WTC11 (cell line): ENCODE measurements around the gene ENTPD1. TPM values are rescaled to one million over a fixed set of nuclear protein-coding genes. Genes with fewer than 3 reads are reported as not detected.

Experiments
- ATAC-seq: fragments of 200-7000 bp; cut with Tn5 transposase; 2 replicates; pipeline ENCODE4 v1.10.0; 2021; ENCODE audit warnings: mild to moderate bottlenecking, moderate library complexity
- CTCF ChIA-PET: fragments of 300-600 bp; sonication (Branson Sonifier 250); formaldehyde crosslinking; loops from one replicate; lab custom pipeline; 2021; ENCODE audit warnings: antibody characterized with exemption; lab: Charles Lee
- POLR2A ChIA-PET: fragments of 350-600 bp; sonication (Branson Sonifier 250); formaldehyde crosslinking; loops from one replicate; lab custom pipeline; 2021; ENCODE audit warnings: antibody characterized with exemption; lab: Charles Lee
- DNase-seq: peaks from one replicate; pipeline ENCODE4 v3.0.0; 2021; ENCODE audit warnings: low spot score
- H3K27ac Mint-ChIP-seq: 2 replicates; pipeline ENCODE4 v1.8.0; 2021; ENCODE audit warnings: mixed read lengths
- H3K27me3 Mint-ChIP-seq: 2 replicates; pipeline ENCODE4 v1.8.0; 2021; ENCODE audit warnings: low read depth, mild to moderate bottlenecking, moderate library complexity, mixed read lengths
- H3K36me3 Mint-ChIP-seq: 2 replicates; pipeline ENCODE4 v1.8.0; 2021; ENCODE audit warnings: mixed read lengths
- H3K4me1 Mint-ChIP-seq: 2 replicates; pipeline ENCODE4 v1.8.0; 2022; ENCODE audit warnings: mixed read lengths
- H3K4me3 Mint-ChIP-seq: 2 replicates; pipeline ENCODE4 v1.8.0; 2021; ENCODE audit warnings: mild to moderate bottlenecking, moderate library complexity, mixed read lengths
- H3K9me3 Mint-ChIP-seq: 2 replicates; pipeline ENCODE4 v1.8.0; 2021; ENCODE audit warnings: mixed read lengths
- AR ChIP-seq: fragments of 250-450 bp; sonication (Bioruptor Pico); IDR thresholded peaks from 2 replicates; pipeline ENCODE4 v1.9.0; 2021; ENCODE audit warnings: mild to moderate bottlenecking
- ETV6 ChIP-seq: sonication (generic); formaldehyde crosslinking; IDR thresholded peaks from 2 replicates; pipeline ENCODE4 v1.8.1; 2022; ENCODE audit warnings: mild to moderate bottlenecking, missing genetic modification reagents
- FOXP1 ChIP-seq: sonication (generic); formaldehyde crosslinking; IDR thresholded peaks from 2 replicates; pipeline ENCODE4 v1.8.0; 2022; ENCODE audit warnings: missing genetic modification reagents, mild to moderate bottlenecking, moderate library complexity, borderline replicate concordance
- FOXP4 ChIP-seq: sonication (generic); formaldehyde crosslinking; IDR thresholded peaks from 2 replicates; pipeline ENCODE4 v1.8.0; 2022; ENCODE audit warnings: mild to moderate bottlenecking, missing genetic modification reagents
- GTF2I ChIP-seq: fragments of 250-450 bp; sonication (Bioruptor Pico); conservative IDR thresholded peaks from 2 replicates; pipeline ENCODE4 v1.4.0; 2021; ENCODE audit warnings: mild to moderate bottlenecking
- KAT7 ChIP-seq: sonication (generic); formaldehyde crosslinking; IDR thresholded peaks from 2 replicates; pipeline ENCODE4 v1.8.1; 2023; ENCODE audit warnings: missing genetic modification reagents, mild to moderate bottlenecking, borderline replicate concordance
- NFYB ChIP-seq: sonication (generic); formaldehyde crosslinking; conservative IDR thresholded peaks from 2 replicates; pipeline ENCODE4 v1.8.0; 2022; ENCODE audit warnings: low read depth, missing genetic modification reagents
- NR1H2 ChIP-seq: sonication (generic); formaldehyde crosslinking; IDR thresholded peaks from 2 replicates; pipeline ENCODE4 v1.9.0; 2021; ENCODE audit warnings: mild to moderate bottlenecking, moderate library complexity, missing genetic modification reagents
- RORB ChIP-seq: fragments of 250-450 bp; sonication (Bioruptor Pico); IDR thresholded peaks from 2 replicates; pipeline ENCODE4 v1.9.0; 2021; ENCODE audit warnings: mild to moderate bottlenecking
- SMAD3 ChIP-seq: sonication (generic); formaldehyde crosslinking; IDR thresholded peaks from 2 replicates; pipeline ENCODE4 v1.8.0; 2022; ENCODE audit warnings: missing genetic modification reagents, mild to moderate bottlenecking, borderline replicate concordance
- TEAD1 ChIP-seq: sonication (generic); formaldehyde crosslinking; IDR thresholded peaks from 2 replicates; pipeline ENCODE4 v1.8.0; 2022; ENCODE audit warnings: mild to moderate bottlenecking, missing genetic modification reagents
- TP53 ChIP-seq: sonication (generic); formaldehyde crosslinking; IDR thresholded peaks from 2 replicates; pipeline ENCODE4 v1.8.1; 2023; ENCODE audit warnings: mild to moderate bottlenecking, missing genetic modification reagents
- ZBTB21 ChIP-seq: sonication (generic); formaldehyde crosslinking; IDR thresholded peaks from 2 replicates; pipeline ENCODE4 v1.8.1; 2023; ENCODE audit warnings: mild to moderate bottlenecking, missing genetic modification reagents, borderline replicate concordance
- ZMAT4 ChIP-seq: fragments of 250-450 bp; sonication (Bioruptor Pico); IDR thresholded peaks from 2 replicates; pipeline ENCODE4 v1.9.0; 2021; ENCODE audit warnings: mild to moderate bottlenecking
- ZNF138 ChIP-seq: sonication (generic); formaldehyde crosslinking; conservative IDR thresholded peaks from 2 replicates; pipeline ENCODE4 v1.8.1; 2022; ENCODE audit warnings: mild to moderate bottlenecking, moderate library complexity, missing genetic modification reagents
- ZNF263 ChIP-seq: sonication (generic); formaldehyde crosslinking; IDR thresholded peaks from 2 replicates; pipeline ENCODE4 v1.8.1; 2022; ENCODE audit warnings: low read depth, mild to moderate bottlenecking, moderate library complexity, missing genetic modification reagents
- ZNF671 ChIP-seq: fragments of 250-450 bp; sonication (Bioruptor Pico); IDR thresholded peaks from 2 replicates; pipeline ENCODE4 v1.8.0; 2021; ENCODE audit warnings: mild to moderate bottlenecking
- total RNA-seq: library from RNA; stranded (reverse); gene quantifications from 3 replicates; pipeline ENCODE4 v1.2.3, GENCODE V29; 2021
- TF ChIP-seq, protein P1 (sequence below): sonication (generic); formaldehyde crosslinking; IDR thresholded peaks from 2 replicates; pipeline ENCODE4 v1.8.1; 2023; ENCODE audit warnings: mild to moderate bottlenecking, moderate library complexity, missing genetic modification reagents
- TF ChIP-seq, protein P2 (sequence below): sonication (generic); formaldehyde crosslinking; IDR thresholded peaks from 2 replicates; pipeline ENCODE4 v1.8.1; 2023; ENCODE audit warnings: mild to moderate bottlenecking, missing genetic modification reagents
- TF ChIP-seq, protein P3 (sequence below): sonication (generic); formaldehyde crosslinking; IDR thresholded peaks from 2 replicates; pipeline ENCODE4 v1.8.1; 2023; ENCODE audit warnings: mild to moderate bottlenecking, missing genetic modification reagents, moderate library complexity
- TF ChIP-seq, protein P4 (sequence below): sonication (generic); formaldehyde crosslinking; IDR thresholded peaks from 2 replicates; pipeline ENCODE4 v1.8.0; 2023; ENCODE audit warnings: missing genetic modification reagents
- TF ChIP-seq, protein P5 (sequence below): sonication (generic); formaldehyde crosslinking; IDR thresholded peaks from 2 replicates; pipeline ENCODE4 v1.8.1; 2022; ENCODE audit warnings: low read depth, missing genetic modification reagents, borderline replicate concordance

ENTPD1 gene
- total RNA-seq, 1 experiment from 2014 or later = 2.3 TPM

- Mint-ChIP-seq H3K36me3 (peaks cover 32% of the 10 kb centered on the region), H3K9me3 (peaks cover 53% of the 10 kb centered on the region), H3K4me1 (no peaks in the 10 kb centered on the region), H3K27ac (no peak overlapping the region), H3K4me3 (no peak overlapping the region), H3K27me3 (peaks cover 29% of the 10 kb centered on the region)
- CTCF ChIA-PET = no interaction called here
- POLR2A ChIA-PET = no interaction called here
- TF ChIP-seq NFYB (no peak), ZMAT4 (CRISPR knock-in tag) (no peak), RORB (no peak), TP53 (no peak), GTF2I (CRISPR knock-in tag) (no peak), FOXP1 (CRISPR knock-in tag) (no peak), NR1H2 (no peak), SMAD3 (no peak), ZNF138 (CRISPR knock-in tag) (no peak), ZNF263 (CRISPR knock-in tag) (no peak), ZNF671 (CRISPR knock-in tag) (no peak)
- TF ChIP-seq, protein P1, sequence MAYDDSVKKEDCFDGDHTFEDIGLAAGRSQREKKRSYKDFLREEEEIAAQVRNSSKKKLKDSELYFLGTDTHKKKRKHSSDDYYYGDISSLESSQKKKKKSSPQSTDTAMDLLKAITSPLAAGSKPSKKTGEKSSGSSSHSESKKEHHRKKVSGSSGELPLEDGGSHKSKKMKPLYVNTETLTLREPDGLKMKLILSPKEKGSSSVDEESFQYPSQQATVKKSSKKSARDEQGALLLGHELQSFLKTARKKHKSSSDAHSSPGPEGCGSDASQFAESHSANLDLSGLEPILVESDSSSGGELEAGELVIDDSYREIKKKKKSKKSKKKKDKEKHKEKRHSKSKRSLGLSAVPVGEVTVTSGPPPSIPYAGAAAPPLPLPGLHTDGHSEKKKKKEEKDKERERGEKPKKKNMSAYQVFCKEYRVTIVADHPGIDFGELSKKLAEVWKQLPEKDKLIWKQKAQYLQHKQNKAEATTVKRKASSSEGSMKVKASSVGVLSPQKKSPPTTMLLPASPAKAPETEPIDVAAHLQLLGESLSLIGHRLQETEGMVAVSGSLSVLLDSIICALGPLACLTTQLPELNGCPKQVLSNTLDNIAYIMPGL (CRISPR knock-in tag) = no peak
- TF ChIP-seq, protein P2, sequence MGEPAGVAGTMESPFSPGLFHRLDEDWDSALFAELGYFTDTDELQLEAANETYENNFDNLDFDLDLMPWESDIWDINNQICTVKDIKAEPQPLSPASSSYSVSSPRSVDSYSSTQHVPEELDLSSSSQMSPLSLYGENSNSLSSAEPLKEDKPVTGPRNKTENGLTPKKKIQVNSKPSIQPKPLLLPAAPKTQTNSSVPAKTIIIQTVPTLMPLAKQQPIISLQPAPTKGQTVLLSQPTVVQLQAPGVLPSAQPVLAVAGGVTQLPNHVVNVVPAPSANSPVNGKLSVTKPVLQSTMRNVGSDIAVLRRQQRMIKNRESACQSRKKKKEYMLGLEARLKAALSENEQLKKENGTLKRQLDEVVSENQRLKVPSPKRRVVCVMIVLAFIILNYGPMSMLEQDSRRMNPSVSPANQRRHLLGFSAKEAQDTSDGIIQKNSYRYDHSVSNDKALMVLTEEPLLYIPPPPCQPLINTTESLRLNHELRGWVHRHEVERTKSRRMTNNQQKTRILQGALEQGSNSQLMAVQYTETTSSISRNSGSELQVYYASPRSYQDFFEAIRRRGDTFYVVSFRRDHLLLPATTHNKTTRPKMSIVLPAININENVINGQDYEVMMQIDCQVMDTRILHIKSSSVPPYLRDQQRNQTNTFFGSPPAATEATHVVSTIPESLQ = no peak
- ATAC-seq (no peak), DNase-seq (no peak)
Measured at GRCh38 chr10:95809370-95810197, 53.6 kb downstream of the ENTPD1 start.

GRCh38 chr10:95810198-95810976, 54.4 kb downstream of the ENTPD1 start:
- DNase-seq (no peak), ATAC-seq (no peak)
- Mint-ChIP-seq H3K4me3 (no peak overlapping the region), H3K36me3 (peaks cover 32% of the 10 kb centered on the region), H3K9me3 (peaks cover 54% of the 10 kb centered on the region), H3K27me3 (peaks cover 21% of the 10 kb centered on the region), H3K4me1 (no peaks in the 10 kb centered on the region; the same call in none of the 2 replicates), H3K27ac (no peak overlapping the region)
- ChIA-PET POLR2A (no interaction called here), CTCF (interaction anchor here (1.5 kb wide), 1 partner anchor 117 kb away, joined by 6 read pairs; the partner anchor contains the start of gene TCTN3)
- TF ChIP-seq AR (CRISPR knock-in tag) = no peak
- no peak for TF ChIP-seq KAT7 (CRISPR knock-in tag)
- no peak for TF ChIP-seq ETV6 (CRISPR knock-in tag)
- TF ChIP-seq ZBTB21 (CRISPR knock-in tag) = no peak
- TF ChIP-seq TEAD1 (CRISPR knock-in tag) = no peak
- TF ChIP-seq, protein P3, sequence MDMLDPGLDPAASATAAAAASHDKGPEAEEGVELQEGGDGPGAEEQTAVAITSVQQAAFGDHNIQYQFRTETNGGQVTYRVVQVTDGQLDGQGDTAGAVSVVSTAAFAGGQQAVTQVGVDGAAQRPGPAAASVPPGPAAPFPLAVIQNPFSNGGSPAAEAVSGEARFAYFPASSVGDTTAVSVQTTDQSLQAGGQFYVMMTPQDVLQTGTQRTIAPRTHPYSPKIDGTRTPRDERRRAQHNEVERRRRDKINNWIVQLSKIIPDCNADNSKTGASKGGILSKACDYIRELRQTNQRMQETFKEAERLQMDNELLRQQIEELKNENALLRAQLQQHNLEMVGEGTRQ (CRISPR knock-in tag) = no peak
- no peak for TF ChIP-seq ZNF671 (CRISPR knock-in tag)
- TF ChIP-seq, protein P4, sequence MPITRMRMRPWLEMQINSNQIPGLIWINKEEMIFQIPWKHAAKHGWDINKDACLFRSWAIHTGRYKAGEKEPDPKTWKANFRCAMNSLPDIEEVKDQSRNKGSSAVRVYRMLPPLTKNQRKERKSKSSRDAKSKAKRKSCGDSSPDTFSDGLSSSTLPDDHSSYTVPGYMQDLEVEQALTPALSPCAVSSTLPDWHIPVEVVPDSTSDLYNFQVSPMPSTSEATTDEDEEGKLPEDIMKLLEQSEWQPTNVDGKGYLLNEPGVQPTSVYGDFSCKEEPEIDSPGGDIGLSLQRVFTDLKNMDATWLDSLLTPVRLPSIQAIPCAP (CRISPR knock-in tag) = no peak
- TF ChIP-seq FOXP4 (CRISPR knock-in tag) = no peak
- TF ChIP-seq, protein P5, sequence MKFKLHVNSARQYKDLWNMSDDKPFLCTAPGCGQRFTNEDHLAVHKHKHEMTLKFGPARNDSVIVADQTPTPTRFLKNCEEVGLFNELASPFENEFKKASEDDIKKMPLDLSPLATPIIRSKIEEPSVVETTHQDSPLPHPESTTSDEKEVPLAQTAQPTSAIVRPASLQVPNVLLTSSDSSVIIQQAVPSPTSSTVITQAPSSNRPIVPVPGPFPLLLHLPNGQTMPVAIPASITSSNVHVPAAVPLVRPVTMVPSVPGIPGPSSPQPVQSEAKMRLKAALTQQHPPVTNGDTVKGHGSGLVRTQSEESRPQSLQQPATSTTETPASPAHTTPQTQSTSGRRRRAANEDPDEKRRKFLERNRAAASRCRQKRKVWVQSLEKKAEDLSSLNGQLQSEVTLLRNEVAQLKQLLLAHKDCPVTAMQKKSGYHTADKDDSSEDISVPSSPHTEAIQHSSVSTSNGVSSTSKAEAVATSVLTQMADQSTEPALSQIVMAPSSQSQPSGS (CRISPR knock-in tag) = no peak
